Measurements from ENCODE around the gene PKHD1. TPM values are rescaled to one million over a fixed set of nuclear protein-coding genes. Genes with fewer than 3 reads are reported as not detected.

PKHD1 gene
- total RNA-seq, 1 donor from 2014 or later, result not detected

- intact Hi-C loops (cut with micrococcal nuclease), result no loop called here
Observed at GRCh38 chr6:51626391-51626790, 461.0 kb downstream of the PKHD1 start.

DNA sequence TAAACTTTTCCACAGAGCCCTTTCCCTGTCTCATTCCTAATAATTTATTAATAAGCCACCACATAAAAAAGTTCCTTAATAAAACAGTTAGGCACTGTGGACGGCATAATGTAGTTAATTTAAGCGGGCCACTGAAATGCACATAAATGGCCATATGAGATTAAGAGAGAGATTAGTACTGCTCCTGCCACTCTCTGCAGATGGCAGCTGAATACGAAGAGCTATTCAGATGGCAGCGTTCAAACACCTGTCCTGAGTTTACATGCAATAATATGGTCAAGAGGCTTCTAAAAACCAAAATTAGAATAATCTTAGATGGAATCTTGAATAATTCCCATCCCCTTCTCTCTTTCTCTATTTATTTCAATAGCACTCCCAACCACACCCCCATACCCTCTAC, 461.8 kb downstream of the PKHD1 start:
- intact Hi-C loops (cut with micrococcal nuclease), result no loop called here

- intact Hi-C loops (cut with micrococcal nuclease), result no loop called here
Observed at GRCh38 chr6:51620971-51621370, 466.4 kb downstream of the PKHD1 start.

- intact Hi-C loops (cut with micrococcal nuclease), result no loop called here
Observed at GRCh38 chr6:51619042-51619799, 468.2 kb downstream of the PKHD1 start.

DNA sequence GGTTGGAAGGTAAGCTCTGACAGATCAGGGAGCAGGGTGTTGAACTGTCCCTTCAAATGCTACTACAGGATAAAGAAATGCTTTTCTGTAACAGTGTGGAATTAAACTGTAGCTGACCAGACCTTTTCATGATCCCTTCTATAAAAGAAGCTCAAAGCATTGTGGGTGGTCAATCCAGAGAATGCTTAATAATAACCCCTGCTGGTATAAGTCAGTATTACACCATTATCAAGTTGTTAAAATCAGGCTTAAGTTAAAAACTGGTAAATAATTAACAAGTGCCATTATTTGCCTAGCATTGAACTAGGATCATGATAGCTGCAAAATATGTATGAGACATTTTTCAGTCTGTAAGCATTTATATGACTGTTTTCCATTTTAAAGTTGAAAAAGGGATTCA, 468.9 kb downstream of the PKHD1 start:
- intact Hi-C loops (cut with micrococcal nuclease), result no loop called here

DNA sequence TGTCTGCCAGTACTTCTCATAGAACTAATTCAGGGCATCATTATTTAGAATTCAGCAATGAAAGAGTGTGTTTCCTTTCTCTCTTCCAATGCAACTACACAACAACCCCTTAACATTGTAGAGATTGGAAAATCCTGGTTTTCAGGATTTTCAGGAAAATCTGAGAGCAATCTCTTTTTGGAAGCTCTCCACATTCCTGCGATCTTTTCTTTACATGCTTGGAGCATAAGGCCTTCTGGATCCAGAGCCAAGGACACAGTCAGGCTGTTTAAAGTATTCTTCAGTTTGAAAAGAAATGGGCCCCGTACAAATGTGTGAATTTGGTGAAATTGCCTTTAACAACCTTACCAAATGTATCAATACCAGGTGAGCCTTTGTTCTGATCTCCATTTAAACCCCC, 469.7 kb downstream of the PKHD1 start:
- intact Hi-C loops (cut with micrococcal nuclease), result no loop called here

DNA sequence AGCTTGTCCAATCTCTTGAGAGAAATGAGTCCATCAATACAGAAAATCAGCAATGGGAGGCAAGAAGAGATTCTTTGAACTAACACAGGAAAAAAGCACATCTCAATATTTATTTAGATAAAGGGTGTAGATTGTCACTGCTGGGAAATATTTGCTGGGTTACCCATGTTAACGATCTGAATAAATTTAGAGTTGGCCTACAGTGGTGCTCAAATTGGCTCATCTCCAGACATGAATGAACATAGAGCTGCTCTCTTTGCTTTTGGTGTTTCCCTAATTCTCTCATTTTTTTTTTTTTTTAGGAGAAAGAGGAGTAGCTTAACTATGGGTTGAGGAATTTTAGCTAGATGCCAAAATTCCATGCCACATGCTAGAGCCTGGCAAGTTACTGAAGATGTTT, 471.2 kb downstream of the PKHD1 start:
- intact Hi-C loops (cut with micrococcal nuclease), result no loop called here

DNA sequence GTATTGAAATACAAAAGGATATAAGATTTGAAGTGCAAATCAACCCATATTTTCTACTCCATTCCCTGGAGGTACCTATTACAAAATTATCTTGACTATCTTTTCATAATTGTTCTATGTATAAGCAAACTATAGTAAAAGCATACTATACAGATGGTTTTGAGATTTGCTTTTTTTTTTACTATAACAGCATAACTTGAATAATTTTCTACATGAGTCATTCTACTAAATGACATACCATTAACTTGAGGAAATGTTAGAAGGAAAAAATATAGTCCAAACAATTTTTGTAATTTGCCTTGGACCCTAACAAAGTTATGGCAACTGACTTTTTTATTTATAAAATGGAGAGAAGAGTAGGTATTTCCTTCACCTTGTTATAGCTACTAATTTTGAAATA, 472.7 kb downstream of the PKHD1 start:
- intact Hi-C loops (cut with micrococcal nuclease), result no loop called here

DNA sequence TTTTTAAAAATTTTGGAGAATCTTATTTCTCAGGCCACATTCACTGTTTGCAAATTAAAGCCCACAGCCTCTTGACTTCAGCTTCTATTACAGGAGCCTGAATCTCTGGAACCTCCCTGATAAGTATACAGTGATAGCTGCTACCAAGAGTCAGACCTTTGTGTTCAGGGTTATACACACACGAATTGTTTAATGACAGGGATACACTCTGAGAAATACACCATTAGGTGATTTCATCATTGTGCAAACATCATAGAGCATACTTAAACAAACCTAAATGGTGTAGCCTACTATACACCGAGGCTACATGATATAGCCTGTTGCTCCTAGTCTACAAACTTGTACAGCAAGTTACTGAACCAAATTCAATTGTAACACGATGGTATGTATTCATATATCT, 473.9 kb downstream of the PKHD1 start:
- intact Hi-C loops (cut with micrococcal nuclease), result no loop called here

DNA sequence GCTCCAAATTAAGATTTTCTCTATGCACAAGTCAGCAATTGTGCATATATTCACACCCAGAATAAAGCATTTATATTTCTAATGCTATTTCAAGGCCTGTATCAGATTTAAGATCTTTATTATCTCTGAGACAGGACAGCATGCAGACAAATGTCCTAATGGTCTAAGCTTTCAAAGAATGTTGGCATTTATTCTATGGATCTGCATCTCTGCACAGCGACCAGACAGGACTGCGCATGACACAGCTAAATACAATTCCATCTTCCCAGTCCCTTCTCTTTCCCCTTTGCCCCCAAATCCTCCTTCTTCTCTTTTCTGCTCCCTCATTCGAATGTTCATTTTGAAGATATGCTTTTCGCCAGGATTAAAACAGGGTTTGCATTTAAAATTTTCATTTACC, 478.5 kb downstream of the PKHD1 start:
- intact Hi-C loops (cut with micrococcal nuclease), result no loop called here

GRCh38 chr6:51608383-51608782, 479.0 kb downstream of the PKHD1 start:
- intact Hi-C loops (cut with micrococcal nuclease), result no loop called here

GRCh38 chr6:51600514-51600913, 486.9 kb downstream of the PKHD1 start:
- intact Hi-C loops (cut with micrococcal nuclease), result no loop called here

DNA sequence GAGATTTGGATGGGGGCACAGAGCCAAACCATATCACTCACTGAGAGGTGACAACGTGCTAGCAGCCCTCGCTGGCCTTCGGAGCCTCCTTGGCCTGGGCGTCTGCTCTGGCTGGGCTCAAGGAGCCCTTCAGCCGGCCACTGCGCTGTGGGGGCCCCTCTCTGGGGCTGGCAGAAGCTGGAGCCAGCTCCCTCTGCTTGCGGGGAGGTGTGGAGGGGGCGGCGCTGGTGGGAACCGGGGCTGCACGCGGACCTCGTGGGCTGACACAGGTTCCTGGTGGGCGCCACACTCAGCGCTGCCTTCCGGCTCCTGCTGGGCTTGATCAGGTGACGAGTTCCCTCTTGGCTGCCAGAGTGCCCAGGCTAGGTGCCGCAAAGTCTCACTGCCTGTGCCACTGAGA, 489.2 kb downstream of the PKHD1 start:
- intact Hi-C loops (cut with micrococcal nuclease), result no loop called here

DNA sequence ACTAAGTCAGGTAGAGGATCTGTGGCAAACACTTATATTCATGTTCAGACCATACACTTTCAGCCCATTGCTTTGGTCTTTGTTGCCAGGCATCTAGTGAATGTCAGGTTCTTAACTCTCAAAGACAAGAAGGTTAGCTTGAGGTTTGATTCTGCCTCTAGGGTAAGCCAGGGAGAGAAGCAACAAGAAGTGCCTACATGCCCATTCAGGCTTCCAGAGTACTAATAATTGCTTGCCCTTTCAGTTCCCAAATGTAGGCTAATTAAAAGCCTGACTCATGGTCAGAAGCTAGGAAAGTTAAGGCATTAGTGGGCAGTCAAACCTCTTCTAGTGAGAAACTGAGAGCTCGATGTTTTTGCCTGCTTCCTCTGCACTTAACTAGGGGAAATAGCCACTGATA, 492.4 kb downstream of the PKHD1 start:
- intact Hi-C loops (cut with micrococcal nuclease), result no loop called here

- intact Hi-C loops (cut with micrococcal nuclease), result no loop called here
Observed at GRCh38 chr6:51585264-51585663, 502.1 kb downstream of the PKHD1 start.

GRCh38 chr6:51584163-51584562, 503.2 kb downstream of the PKHD1 start:
- intact Hi-C loops (cut with micrococcal nuclease), result no loop called here

DNA sequence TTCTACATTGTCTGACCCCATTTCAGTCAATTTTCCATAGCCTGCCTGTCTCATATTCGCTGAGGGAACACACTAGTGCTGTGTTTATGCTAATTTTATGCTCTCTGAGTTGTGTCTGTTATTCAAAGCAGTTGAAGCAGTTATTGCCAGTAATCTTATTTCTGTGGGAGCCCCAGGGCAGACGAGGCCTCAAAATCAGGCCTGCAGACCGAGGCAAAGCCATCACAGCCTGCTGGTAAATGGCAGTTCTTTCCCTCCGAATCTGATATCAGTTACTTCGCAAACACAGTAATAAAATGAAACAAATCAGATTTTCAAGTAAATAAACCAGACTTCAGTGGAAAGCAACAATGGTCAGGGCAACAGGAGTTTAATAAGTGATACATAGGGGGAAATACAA, 508.4 kb downstream of the PKHD1 start:
- intact Hi-C loops (cut with micrococcal nuclease), result no loop called here

DNA sequence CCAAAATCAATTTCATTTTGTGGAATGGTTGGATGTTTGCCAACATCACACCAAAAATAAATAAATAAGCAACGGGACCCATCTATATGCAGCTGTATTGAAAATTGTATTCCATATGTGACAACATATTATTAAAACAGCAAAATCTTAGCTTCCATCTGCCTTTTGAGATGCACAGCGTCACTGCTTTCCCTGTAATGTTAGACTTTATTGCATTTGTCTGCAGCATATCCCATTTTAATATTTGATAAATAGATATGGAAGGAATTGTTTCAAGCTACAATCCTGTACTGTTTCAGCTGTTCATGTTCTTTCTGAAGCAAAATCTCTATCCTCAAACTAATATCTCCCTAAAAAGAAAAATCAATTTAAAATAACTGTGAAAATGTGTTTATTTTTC, 509.1 kb downstream of the PKHD1 start:
- intact Hi-C loops (cut with micrococcal nuclease), result no loop called here

DNA sequence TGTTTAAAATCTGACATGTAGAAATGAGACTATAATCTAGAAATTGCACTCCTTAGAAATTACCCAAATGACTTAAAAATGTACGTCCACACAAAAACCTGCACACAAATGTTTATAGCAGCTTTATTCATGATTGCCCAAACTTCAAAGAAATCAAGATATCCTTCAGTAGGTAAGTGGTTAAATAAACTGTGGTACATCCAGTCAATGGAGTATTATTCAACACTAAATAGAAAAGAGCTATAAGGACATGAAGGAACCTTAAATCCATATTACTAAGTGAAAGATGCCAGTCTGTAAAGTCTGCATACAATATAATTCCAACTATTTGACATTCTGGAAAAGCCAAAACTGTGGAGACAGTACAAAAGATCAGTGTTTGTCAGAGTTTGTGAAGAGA, 513.4 kb downstream of the PKHD1 start:
- intact Hi-C loops (cut with micrococcal nuclease), result no loop called here

DNA sequence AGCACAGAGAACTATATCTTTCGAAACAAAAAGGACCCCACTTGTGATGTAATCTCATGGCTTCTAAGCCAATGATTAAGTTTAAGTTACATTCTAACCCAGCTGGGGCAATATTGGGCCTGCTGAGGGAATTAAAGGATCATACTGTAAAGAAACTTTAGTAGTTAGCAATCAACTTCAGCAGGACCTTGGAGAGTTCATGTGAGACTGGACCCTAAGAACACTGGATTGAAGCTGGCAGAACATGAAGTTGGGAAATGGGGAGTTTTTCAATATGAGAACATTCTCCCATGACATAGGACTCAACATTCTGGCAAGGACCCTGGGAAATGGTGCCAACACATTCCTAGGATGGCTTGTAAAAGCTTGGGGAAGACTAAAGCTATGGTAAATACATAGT, 516.2 kb downstream of the PKHD1 start:
- intact Hi-C loops (cut with micrococcal nuclease), result no loop called here

DNA sequence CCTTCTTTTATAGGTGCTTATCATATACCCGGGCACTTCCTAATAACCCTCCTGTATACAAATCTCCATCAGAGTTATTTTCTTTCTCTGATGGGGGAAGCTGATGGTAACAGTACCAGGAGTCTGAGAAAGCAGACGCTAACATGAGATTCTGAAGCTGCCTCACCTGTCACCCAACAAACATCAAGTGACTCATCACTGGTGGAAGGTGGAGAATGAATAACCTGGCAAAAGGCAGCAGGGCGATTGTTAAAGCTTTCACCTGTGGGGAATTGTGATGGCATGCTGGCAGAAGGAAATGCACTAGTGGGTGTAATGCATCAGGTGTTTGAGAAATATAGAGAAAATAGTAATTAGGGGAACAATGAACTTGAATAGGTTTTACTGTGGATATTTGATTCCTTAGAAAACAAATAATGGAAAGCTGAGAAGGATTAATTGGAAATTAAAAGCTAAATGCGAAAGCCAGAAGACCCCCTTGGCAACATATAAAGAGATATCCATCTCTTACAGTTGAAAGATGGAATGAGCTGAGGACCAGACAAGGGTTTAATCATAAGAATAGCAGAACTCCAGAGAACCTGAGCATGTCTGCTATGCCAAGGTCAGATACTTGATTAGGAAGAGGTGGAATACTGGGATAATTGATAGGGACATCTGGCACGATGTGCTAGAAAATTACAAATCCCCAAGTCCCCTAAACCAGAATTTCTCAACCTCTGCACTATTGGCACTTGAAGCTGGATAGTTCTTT, 517.1 kb downstream of the PKHD1 start:
- intact Hi-C loops (cut with micrococcal nuclease), result no loop called here

GRCh38 chr6:51569594-51569993, 517.8 kb downstream of the PKHD1 start:
- intact Hi-C loops (cut with micrococcal nuclease), result loop anchor here (1.0 kb wide), 1 partner anchor 32 kb away; no protein-coding TSS in a partner anchor

DNA sequence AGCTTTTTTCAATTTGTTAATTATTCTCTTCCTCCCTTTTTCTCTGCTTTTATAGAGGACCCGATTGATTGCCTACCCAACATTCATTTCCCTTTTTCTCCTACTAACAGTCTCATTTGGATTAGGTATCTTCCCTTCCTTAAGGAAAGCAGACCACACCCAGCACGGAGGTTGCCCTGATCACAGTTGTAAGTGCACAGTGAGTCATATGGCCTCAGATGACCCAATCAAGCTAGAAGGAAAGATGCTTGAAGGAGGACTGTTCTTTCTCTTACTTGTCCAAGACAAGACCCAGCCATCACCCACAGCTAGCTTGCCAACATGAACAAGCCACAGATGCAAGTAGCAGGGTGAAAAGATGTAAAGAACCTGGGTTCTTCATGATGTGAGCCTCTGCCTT, 518.6 kb downstream of the PKHD1 start:
- intact Hi-C loops (cut with micrococcal nuclease), result loop anchor here (1.0 kb wide), 1 partner anchor 31 kb away; no protein-coding TSS in a partner anchor
